ENCODE data around the gene KLHDC10.
A peak's percentile ranks its signal among the peaks of the same experiment; 100 is the strongest.

Gene KLHDC10

DNA sequence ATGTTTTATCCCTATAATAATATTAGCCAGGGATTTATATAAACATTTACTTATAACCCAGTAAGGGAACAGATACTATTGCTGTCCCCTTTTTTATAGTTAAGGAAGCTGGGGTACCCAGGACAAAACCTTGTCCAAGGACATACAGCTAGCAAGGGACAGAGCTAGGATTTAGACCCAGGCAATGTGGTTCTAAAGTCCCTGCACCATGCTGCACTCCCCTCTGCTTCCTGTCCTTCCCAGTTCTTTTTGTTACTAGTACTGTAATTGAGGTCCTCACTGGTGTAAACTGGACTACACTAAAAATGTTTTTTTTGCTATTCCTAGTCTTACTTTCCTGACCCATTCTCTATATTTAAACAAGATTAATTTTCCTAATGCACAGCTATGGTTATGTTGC, 16.6 kb downstream of the KLHDC10 start:
- Mint-ChIP-seq H3K4me1 (peaks cover 55% of the 10 kb centered on the region), H3K27ac (ENCODE audit: low read depth) (no peak overlapping the region), H3K36me3 (ENCODE audit: insufficient read depth) (peaks cover 17% of the 10 kb centered on the region)

DNA sequence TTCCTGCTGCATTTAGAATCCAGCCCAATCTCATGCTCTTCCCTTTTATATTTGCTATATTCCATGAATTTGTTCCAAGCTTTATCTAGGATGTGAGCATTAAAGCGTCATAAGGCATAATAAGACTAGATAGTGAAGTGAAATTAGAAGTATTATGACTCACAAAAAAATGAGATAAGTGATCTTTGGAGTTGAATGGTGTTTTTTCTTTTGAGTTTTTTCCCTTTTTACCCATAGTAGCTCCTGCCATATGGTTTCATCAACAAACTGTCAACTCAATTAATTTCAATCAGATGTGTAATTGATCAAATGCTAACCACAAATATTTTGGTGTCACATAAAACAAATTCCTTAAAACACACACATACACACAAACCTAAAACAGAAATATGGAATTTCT, 17.0 kb downstream of the KLHDC10 start:
- Mint-ChIP-seq H3K27me3 (no peaks in the 10 kb centered on the region), H3K36me3 (ENCODE audit: insufficient read depth) (peaks cover 17% of the 10 kb centered on the region), H3K4me1 (peaks cover 58% of the 10 kb centered on the region), H3K4me3 (no peak overlapping the region), H3K9me3 (no peaks in the 10 kb centered on the region), H3K27ac (ENCODE audit: low read depth) (no peak overlapping the region)
- ATAC-seq (replicated peaks; ENCODE audit: extremely low read depth, poor library complexity, severe bottlenecking), result no peak
- no peak for DNase-seq (ENCODE audit: low spot score in 2 of 2)

More for the DNA sequence above, 16.6 kb downstream of the KLHDC10 start:
- H3K27me3 Mint-ChIP-seq, result no peaks in the 10 kb centered on the region
- no peak for ATAC-seq (replicated peaks; ENCODE audit: extremely low read depth, poor library complexity, severe bottlenecking)
- H3K9me3 Mint-ChIP-seq, result no peaks in the 10 kb centered on the region
- no peak for DNase-seq (ENCODE audit: low spot score in 2 of 2)
- no peak overlapping the region for H3K4me3 Mint-ChIP-seq

DNA sequence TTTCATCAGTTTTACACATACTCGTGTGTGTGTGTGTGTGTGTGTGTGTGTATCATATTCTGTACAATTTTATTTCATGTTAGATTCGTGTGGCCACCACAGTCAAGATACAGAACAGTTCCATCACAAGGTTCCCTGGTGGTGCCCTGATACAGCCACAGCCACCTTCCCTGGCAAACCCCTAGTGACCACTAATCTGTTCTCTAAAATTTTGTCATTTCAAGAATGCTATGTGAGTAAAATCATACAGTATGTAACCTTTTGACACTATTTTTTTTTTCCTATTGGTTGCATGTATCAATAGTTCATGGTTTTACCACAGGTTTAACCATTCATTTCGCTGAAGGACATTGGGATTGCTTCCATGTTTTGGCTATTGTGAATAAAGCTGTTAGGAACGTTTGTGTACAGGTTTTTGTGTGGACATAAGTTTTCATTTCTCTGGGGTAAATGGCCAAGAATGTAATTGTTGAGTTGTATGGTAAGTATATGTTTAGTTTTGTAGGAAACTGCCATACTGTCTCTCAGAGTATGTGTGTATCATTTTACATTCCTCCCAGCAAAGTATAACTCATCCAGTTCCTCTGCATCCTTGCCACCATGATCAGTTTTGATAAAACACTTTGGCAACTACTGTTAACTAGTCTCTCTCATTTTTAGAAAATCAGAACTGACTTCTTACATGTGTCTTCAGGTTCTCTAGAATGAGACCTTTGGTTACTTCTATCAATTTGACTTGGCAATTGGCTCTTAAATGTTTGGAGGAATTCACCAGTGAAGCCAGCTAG, 20.6 kb downstream of the KLHDC10 start:
- Mint-ChIP-seq H3K4me1 (peaks cover 41% of the 10 kb centered on the region), H3K36me3 (ENCODE audit: insufficient read depth) (peaks cover 4% of the 10 kb centered on the region), H3K4me3 (no peak overlapping the region), H3K27ac (ENCODE audit: low read depth) (no peak overlapping the region), H3K9me3 (no peaks in the 10 kb centered on the region), H3K27me3 (no peaks in the 10 kb centered on the region)
- no peak for DNase-seq (ENCODE audit: low spot score in 2 of 2)
- no peak for ATAC-seq (replicated peaks; ENCODE audit: extremely low read depth, poor library complexity, severe bottlenecking)

DNA sequence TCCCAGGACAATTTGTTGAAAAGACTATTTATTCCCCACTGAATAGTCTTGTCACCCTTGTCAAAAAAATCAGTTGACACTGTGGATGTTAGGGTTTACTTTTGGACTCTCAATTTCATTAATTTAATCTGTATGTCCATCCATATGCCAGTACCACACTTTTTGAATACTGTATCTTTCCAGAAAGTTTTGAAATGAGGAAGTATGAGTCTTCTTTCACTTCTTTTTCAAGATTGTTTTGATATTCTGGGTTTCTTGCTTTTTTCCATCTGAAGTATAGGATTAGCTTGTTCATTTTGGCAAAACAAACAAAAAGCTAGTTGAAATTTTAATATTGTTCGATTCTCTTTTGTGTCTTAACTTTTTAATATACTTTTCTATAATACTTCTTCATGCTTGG, 21.7 kb downstream of the KLHDC10 start:
- Mint-ChIP-seq H3K27ac (ENCODE audit: low read depth) (no peak overlapping the region), H3K9me3 (no peaks in the 10 kb centered on the region)

DNA sequence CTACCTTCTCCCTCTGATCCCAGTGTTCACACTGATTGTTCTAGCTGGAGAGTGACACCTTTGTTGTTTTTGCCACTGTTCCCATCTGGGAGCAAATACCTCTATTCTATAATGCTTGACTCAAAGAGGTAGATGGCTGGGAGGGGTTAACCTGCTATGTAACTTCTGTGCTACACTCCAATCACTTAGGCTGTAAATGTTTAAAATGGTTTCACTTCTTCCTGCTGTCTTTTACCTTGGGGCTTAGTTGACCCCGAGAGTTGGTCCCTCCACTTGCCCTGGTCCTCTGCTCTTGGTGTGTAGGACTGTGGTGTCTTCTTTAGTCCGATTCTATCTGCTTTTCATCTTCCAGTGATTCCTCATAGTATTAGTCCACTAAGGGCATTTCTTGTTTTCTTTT, 22.3 kb downstream of the KLHDC10 start:
- ATAC-seq (replicated peaks; ENCODE audit: extremely low read depth, poor library complexity, severe bottlenecking), result no peak
- H3K27ac Mint-ChIP-seq (ENCODE audit: low read depth), result no peak overlapping the region
- no peak overlapping the region for H3K4me3 Mint-ChIP-seq

More for the DNA sequence above, 21.7 kb downstream of the KLHDC10 start:
- DNase-seq (ENCODE audit: low spot score in 2 of 2) (no peak), ATAC-seq (replicated peaks; ENCODE audit: extremely low read depth, poor library complexity, severe bottlenecking) (no peak)
- H3K36me3 Mint-ChIP-seq (ENCODE audit: insufficient read depth), result peaks cover 4% of the 10 kb centered on the region
- no peak overlapping the region for H3K4me3 Mint-ChIP-seq
- H3K27me3 Mint-ChIP-seq, result no peaks in the 10 kb centered on the region
- H3K4me1 Mint-ChIP-seq, result peaks cover 35% of the 10 kb centered on the region

DNA sequence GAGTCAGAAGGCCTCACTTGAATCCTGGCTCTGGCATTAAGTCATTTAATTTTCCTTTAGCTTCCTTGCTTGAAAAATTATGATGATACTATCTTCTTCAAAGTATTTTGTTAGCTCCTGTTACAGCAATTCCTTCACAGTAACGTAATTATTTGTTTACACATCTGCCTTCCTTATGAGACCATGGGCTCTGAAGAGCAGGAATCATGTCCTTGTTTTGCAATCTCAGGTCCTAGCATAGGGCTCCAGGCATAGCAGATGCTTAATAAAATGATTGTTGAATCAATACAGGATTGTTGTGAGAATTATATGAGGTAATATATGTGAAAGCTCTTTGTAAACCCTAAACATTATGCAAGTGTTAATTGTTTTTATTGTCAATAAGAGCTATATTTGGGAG, 25.5 kb downstream of the KLHDC10 start:
- DNase-seq (ENCODE audit: low spot score in 2 of 2), result no peak
- Mint-ChIP-seq H3K4me1 (peaks cover 27% of the 10 kb centered on the region), H3K4me3 (no peak overlapping the region), H3K27me3 (no peaks in the 10 kb centered on the region), H3K27ac (ENCODE audit: low read depth) (no peak overlapping the region), H3K36me3 (ENCODE audit: insufficient read depth) (peaks cover 3% of the 10 kb centered on the region), H3K9me3 (no peaks in the 10 kb centered on the region)
- ATAC-seq (replicated peaks; ENCODE audit: extremely low read depth, poor library complexity, severe bottlenecking), result no peak

More for the DNA sequence above, 22.3 kb downstream of the KLHDC10 start:
- no peaks in the 10 kb centered on the region for H3K27me3 Mint-ChIP-seq
- DNase-seq (ENCODE audit: low spot score in 2 of 2), result no peak
- H3K36me3 Mint-ChIP-seq (ENCODE audit: insufficient read depth), result peaks cover 2% of the 10 kb centered on the region
- no peaks in the 10 kb centered on the region for H3K9me3 Mint-ChIP-seq
- peaks cover 32% of the 10 kb centered on the region for H3K4me1 Mint-ChIP-seq

DNA sequence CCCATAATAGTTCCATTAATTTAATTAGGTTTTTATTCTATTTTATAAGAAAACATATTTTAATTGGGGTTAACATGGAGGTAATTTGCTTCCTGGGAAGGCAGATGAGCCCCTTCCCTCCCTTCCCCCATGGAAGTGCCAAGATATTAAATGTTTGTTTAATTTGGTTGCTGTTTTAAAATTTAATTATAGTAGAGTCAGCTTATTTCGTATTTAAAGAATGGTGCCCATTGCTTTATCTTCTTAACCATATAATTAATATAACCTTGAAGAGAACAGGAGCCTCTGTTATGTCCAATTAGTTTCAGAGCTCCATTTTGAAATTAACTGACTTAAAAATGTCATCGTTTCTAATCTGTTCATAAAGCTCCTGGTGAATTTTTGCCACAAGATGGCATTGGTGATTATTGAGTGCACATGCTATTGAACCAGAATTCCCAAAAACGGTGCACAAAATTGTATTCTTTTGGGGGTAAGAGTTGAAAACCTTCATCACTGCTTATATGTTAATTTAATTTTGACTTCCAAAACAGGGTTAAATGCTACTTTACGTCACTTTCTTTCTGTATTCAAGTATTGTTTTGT, 26.0 kb downstream of the KLHDC10 start:
- H3K4me1 Mint-ChIP-seq, result peaks cover 25% of the 10 kb centered on the region
- no peak for DNase-seq (ENCODE audit: low spot score in 2 of 2)
- H3K4me3 Mint-ChIP-seq, result no peak overlapping the region
- peaks cover 5% of the 10 kb centered on the region for H3K36me3 Mint-ChIP-seq (ENCODE audit: insufficient read depth)
- no peak for ATAC-seq (replicated peaks; ENCODE audit: extremely low read depth, poor library complexity, severe bottlenecking)
- H3K27me3 Mint-ChIP-seq, result no peaks in the 10 kb centered on the region
- H3K9me3 Mint-ChIP-seq, result no peaks in the 10 kb centered on the region
- H3K27ac Mint-ChIP-seq (ENCODE audit: low read depth), result no peak overlapping the region

DNA sequence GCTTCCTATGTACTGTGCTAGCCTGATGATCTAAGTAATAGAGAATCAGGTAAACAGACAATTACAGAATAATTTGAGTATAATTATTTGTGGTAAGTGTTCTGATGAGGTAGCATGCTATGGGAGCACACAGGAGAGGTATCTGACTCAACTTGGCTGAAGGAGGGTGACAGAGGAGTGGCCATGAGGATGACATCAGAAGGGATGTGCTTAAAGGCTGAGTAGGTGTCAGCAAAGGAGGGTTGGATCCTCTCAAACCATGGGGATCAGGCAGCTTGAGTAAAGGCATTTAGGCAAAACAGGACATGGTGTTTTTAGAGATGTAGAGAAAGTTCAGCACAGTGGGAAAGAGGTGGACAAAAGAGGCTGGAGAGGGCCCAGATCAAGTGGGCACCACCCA, 29.0 kb downstream of the KLHDC10 start:
- Mint-ChIP-seq H3K4me3 (no peak overlapping the region), H3K36me3 (ENCODE audit: insufficient read depth) (peaks cover 7% of the 10 kb centered on the region), H3K9me3 (no peaks in the 10 kb centered on the region), H3K27me3 (no peaks in the 10 kb centered on the region), H3K4me1 (peaks cover 12% of the 10 kb centered on the region), H3K27ac (ENCODE audit: low read depth) (no peak overlapping the region)
- DNase-seq (ENCODE audit: low spot score in 2 of 2) (no peak), ATAC-seq (replicated peaks; ENCODE audit: extremely low read depth, poor library complexity, severe bottlenecking) (no peak)

DNA sequence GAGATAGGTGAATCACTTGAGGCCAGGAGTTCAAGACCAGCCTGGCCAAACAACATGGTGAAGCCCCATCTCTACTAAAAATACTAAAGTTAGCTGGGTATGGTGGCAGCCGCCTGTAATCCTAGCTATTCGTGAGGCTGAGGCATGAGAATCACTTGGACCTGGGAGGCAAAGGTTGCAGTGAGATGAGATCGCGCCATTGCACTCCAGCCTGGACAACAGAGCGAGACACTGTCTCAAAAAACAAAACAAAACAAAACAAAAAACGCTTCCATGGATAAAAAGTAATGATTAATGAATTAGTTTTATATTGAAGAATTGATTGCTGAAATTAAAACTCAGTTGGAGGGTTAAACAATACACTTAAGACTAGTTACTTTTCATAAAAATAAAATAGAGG, 32.3 kb downstream of the KLHDC10 start:
- H3K9me3 Mint-ChIP-seq, result no peaks in the 10 kb centered on the region
- no peaks in the 10 kb centered on the region for H3K27me3 Mint-ChIP-seq
- peaks cover 12% of the 10 kb centered on the region for H3K4me1 Mint-ChIP-seq
- no peak overlapping the region for H3K4me3 Mint-ChIP-seq
- no peak for ATAC-seq (replicated peaks; ENCODE audit: extremely low read depth, poor library complexity, severe bottlenecking)
- H3K27ac Mint-ChIP-seq (ENCODE audit: low read depth), result no peak overlapping the region
- H3K36me3 Mint-ChIP-seq (ENCODE audit: insufficient read depth), result peaks cover 7% of the 10 kb centered on the region
- no peak for DNase-seq (ENCODE audit: low spot score in 2 of 2)

DNA sequence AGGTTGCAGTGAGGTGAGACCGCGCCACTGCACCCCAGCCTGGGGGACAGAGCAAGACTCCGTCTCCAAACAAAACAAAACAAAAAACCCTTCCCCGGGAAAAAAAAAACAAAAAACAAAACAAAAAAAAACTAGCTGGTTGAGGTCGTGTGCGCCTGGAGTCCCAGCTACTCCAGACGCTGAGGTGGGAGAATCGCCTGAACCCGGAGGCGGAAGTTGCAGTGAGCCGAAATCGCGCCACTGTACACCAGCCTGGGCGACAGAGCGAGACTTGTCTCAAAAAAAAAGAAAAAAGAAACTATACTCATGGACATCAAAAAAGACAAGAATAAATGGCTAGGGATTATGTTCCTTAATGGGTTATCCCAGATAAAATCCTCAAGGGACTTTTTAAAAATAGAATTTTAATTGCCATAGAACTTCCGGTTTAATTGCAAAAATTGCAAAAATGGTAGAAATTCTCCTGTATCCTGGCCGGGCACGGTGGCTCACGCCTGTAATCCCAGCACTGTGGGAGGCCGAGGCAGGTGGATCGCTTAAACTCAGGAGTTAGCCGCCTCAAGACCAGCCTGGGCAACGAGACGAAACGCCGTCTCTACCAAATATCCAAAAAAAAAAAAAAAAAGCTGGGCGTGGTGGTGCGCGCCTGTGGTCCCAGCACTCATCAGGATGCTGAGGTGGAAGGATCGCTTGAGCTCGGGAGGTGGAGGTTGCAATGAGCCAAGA, 37.8 kb downstream of the KLHDC10 start:
- Mint-ChIP-seq H3K36me3 (ENCODE audit: insufficient read depth) (peaks cover 2% of the 10 kb centered on the region), H3K9me3 (no peaks in the 10 kb centered on the region), H3K4me1 (no peaks in the 10 kb centered on the region), H3K27me3 (no peaks in the 10 kb centered on the region), H3K27ac (ENCODE audit: low read depth) (no peak overlapping the region), H3K4me3 (peak overlapping the region; percentile 34)
- DNase-seq (ENCODE audit: low spot score in 2 of 2) (no peak), ATAC-seq (replicated peaks; ENCODE audit: extremely low read depth, poor library complexity, severe bottlenecking) (no peak)

DNA sequence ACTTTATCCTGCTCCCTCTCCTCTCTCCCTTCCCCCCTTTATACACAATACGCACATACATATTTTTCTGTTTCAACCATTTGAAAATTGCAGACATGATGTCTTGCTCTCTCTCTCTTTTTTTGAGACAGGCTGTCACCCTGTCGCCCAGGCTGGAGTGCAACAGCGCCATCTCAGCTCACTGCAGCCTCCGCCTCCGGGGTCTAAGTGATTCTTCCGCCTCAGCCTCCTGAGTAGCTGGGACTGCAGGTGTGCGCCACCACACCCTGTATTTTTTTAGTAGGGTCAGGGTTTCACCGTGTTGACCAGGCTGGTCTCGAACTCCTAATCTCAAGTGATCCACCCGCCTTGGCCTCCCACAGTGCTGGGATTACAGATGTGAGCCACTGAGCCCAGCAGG, 38.5 kb downstream of the KLHDC10 start:
- no peaks in the 10 kb centered on the region for H3K27me3 Mint-ChIP-seq
- H3K36me3 Mint-ChIP-seq (ENCODE audit: insufficient read depth), result peaks cover 2% of the 10 kb centered on the region
- no peaks in the 10 kb centered on the region for H3K4me1 Mint-ChIP-seq
- ATAC-seq (replicated peaks; ENCODE audit: extremely low read depth, poor library complexity, severe bottlenecking), result no peak
- no peaks in the 10 kb centered on the region for H3K9me3 Mint-ChIP-seq
- H3K4me3 Mint-ChIP-seq, result no peak overlapping the region
- no peak for DNase-seq (ENCODE audit: low spot score in 2 of 2)
- no peak overlapping the region for H3K27ac Mint-ChIP-seq (ENCODE audit: low read depth)

DNA sequence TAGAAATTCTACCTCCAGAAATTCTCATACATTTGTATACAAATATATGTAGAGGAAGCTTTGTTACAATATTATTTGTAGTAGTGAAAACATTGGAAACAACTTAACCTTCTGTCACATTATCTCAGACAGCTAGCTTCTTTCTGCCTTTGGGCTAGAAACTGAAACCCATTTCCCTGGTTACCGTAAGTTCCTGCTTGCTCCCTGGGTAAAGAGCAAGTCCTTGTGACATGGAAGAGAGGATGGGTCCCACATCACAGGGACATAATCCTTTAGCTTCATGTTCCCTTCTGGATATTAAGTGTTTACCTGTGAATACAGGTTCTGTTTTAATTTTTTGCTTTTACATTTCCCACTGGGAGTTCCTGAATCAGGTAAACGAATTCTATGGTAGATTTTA, 41.8 kb downstream of the KLHDC10 start:
- Mint-ChIP-seq H3K4me3 (no peak overlapping the region), H3K9me3 (no peaks in the 10 kb centered on the region), H3K4me1 (no peaks in the 10 kb centered on the region), H3K27ac (ENCODE audit: low read depth) (no peak overlapping the region), H3K27me3 (no peaks in the 10 kb centered on the region), H3K36me3 (ENCODE audit: insufficient read depth) (peaks cover 5% of the 10 kb centered on the region)
- no peak for DNase-seq (ENCODE audit: low spot score in 2 of 2)
- no peak for ATAC-seq (replicated peaks; ENCODE audit: extremely low read depth, poor library complexity, severe bottlenecking)
